Measurements from ENCODE around the gene MAGI1.

- TF ChIP-seq CTCF (IDR thresholded peaks at IDR 0.05; ENCODE audit: insufficient read depth, low read length) (no peak), POLR2AphosphoS5 (IDR thresholded peaks at IDR 0.05; ENCODE audit: low read depth) (no peak)
Measured at GRCh38 chr3:65524584-65524983, 514.1 kb downstream of the MAGI1 start.

Data from HL-60 (cell line).